ENCODE measurements around the gene BNIP3. TPM values are rescaled to one million over a fixed set of nuclear protein-coding genes. Genes with fewer than 3 reads are reported as not detected.
A peak's percentile ranks its signal among the peaks of the same experiment; 100 is the strongest.

The BNIP3 gene
- polyA plus RNA-seq, 1 donor from 2014 or later: 8.7 TPM

DNA sequence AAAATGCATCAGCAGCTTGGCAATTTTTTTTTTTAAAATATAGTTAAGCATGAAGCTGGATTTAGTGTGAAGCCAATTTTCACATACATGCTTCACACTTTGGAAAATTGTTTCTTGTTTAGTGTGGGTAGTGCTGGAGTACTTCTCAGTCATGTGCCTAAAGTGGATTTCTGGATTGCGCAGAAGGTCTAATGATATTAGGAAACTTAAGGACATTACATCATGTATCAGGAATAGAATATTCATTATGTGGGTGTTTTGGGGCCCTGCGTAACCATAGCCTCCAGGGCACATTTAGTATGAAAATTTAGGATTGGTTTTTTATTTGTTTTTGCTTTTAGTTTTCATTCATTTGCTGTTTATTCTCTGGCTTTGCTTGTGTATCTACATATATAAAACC, 28.8 kb upstream of the BNIP3 start:
- H3K27ac Mint-ChIP-seq: no peak overlapping the region
- no peaks in the 10 kb centered on the region for H3K4me1 Mint-ChIP-seq
- H3K36me3 Mint-ChIP-seq: no peaks in the 10 kb centered on the region
- no peak overlapping the region for H3K4me3 Mint-ChIP-seq
- H3K27me3 Mint-ChIP-seq: peaks cover 2% of the 10 kb centered on the region
- H3K9me3 Mint-ChIP-seq: no peaks in the 10 kb centered on the region

DNA sequence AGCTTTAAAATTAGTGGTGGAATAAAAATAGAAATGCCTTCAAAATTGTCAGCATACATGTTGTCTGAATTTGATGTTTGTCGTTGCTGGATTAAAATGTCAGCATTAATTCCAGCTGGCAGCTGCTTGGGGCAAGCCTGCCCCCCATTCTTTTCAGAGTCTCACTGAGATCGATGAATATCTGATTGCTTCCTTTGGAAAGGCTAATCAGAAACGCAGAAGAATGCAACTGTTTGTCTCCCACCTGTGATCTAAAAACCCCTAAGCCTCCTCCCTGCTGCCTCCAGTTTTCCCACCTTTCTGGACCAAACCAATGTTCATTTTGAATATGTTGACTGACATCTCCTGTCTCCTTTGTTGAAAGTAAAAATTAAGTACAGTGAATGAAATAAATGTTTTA, 27.9 kb upstream of the BNIP3 start:
- Mint-ChIP-seq H3K4me1 (no peaks in the 10 kb centered on the region), H3K4me3 (no peak overlapping the region), H3K9me3 (no peaks in the 10 kb centered on the region), H3K36me3 (no peaks in the 10 kb centered on the region), H3K27ac (no peak overlapping the region), H3K27me3 (peaks cover 3% of the 10 kb centered on the region)

DNA sequence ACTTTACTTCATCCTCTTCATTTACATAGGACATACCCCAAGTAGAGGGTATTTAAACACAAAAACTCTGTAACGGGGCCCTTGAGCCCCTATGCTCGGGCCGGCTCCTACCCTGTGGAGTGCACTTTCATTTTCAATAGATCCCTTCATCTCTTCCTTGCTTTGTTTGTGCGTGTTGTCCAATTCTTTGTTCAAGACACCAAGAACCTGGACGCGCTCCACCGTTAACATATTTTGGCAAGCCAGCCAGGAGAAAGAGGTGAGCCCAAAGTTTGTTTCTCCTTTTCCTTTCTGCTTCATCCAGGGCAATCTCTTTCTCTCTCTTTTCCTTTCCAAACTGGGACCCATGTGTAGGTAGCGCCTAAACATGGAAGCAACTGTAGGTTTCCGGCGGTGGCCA, 26.0 kb upstream of the BNIP3 start:
- H3K9me3 Mint-ChIP-seq: no peaks in the 10 kb centered on the region
- H3K4me1 Mint-ChIP-seq: no peaks in the 10 kb centered on the region
- no peak overlapping the region for H3K27ac Mint-ChIP-seq
- H3K36me3 Mint-ChIP-seq: no peaks in the 10 kb centered on the region
- peaks cover 7% of the 10 kb centered on the region for H3K27me3 Mint-ChIP-seq
- no peak overlapping the region for H3K4me3 Mint-ChIP-seq

DNA sequence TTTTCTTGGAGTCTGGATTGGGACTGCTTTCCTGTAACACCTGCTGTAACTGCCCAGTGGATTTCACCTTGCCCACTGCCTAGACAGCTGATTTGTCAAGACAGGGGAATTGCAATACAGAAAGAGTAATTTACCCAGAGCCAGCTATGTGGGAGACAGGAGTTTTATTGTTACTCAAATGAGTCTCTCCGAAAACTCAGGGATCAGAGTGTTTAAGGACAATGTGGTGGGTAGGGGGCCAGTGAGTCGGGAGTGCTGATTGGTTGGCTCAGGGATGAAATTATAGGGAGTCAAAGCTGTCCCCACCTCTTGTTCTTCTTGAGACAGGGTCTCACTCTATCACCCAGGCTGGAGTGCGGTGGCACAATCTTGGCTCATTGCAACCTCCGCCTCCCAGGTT, 25.2 kb upstream of the BNIP3 start:
- H3K9me3 Mint-ChIP-seq: no peaks in the 10 kb centered on the region
- no peaks in the 10 kb centered on the region for H3K36me3 Mint-ChIP-seq
- H3K27me3 Mint-ChIP-seq: peaks cover 7% of the 10 kb centered on the region
- no peak overlapping the region for H3K4me3 Mint-ChIP-seq
- H3K27ac Mint-ChIP-seq: no peak overlapping the region
- H3K4me1 Mint-ChIP-seq: no peaks in the 10 kb centered on the region

DNA sequence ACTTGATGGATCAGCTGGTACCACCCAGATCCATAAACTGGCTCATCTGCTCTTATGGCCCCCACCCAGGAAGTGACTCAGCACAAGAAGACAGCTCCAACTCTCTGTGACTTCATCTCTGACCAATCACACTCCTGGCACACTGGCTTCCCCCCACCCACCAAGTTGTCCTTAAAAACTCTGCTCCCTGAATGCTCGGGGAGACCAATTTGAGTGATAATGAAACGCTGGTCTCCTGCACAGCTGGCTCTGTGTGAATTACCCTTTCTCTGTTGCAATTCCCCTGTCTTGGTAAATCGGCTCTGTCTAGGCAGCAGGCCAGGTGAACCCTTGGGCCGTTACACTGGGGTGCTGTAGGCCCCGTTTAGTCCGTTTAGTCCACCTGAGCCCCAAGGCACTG, 23.4 kb upstream of the BNIP3 start:
- no peak overlapping the region for H3K4me3 Mint-ChIP-seq
- no peaks in the 10 kb centered on the region for H3K9me3 Mint-ChIP-seq
- H3K36me3 Mint-ChIP-seq: no peaks in the 10 kb centered on the region
- no peak overlapping the region for H3K27ac Mint-ChIP-seq
- H3K4me1 Mint-ChIP-seq: peaks cover 0 to 1% (median 0%) of the 10 kb centered on the region in 3 donors
- H3K27me3 Mint-ChIP-seq: peaks cover 7% of the 10 kb centered on the region

DNA sequence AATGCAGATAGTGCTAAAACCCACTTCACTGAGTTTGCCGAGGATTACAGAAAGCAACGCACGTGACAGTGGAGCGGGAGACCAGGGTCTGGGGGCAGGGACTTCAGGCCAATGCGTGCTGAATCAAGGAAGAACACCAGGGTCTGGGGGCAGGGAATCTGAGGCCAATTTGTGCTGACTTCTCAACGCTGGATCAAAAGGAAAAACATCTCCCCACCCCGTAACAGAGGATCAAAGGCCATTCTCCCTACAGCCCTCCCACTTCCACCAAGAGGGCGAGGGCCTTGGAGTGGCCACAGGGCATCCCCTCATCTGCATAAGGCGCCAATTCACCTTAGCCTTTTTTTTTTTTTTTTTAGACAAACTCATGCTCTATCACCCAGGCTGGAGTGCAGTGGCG, 22.3 kb upstream of the BNIP3 start:
- Mint-ChIP-seq H3K9me3 (no peaks in the 10 kb centered on the region), H3K4me3 (no peak overlapping the region), H3K27me3 (peaks cover 7% of the 10 kb centered on the region), H3K36me3 (no peaks in the 10 kb centered on the region), H3K27ac (no peak overlapping the region), H3K4me1 (peaks cover 0 to 1% (median 0%) of the 10 kb centered on the region in 3 donors)

DNA sequence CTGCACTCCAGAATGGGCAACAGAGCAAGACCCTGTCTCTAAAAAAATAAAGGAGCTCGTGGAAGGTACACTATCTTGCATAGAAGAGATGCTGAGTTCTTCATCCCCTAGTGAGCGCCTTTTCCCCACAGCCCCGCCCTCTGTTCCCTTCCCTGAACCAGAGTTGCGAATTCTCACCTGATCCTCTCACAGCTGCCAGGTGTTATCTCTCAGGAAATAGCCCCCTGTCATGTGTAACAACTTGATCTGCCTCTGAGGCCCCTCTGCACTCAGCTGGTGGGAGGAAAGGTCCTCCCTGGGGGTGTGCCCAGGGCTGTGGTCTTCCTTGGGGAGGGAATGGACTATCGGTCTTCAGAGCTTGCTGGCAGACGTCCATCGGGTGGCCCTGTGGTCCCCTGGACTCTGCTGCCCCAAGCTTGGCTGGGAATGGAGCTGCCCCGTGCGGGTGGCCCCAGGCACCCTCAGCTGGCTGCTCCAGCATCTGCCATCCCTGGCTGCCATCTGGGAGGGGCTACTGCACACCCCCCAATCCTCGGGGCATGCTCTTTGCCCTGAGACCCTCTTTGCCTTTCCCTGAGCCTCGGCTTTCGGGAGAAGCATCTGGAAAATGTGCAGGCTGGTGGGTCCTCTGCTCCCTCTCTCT, 21.7 kb upstream of the BNIP3 start:
- peaks cover 2% of the 10 kb centered on the region for H3K36me3 Mint-ChIP-seq
- H3K9me3 Mint-ChIP-seq: no peaks in the 10 kb centered on the region
- peaks cover 7% of the 10 kb centered on the region for H3K27me3 Mint-ChIP-seq
- peaks cover 0 to 1% (median 0%) of the 10 kb centered on the region in 3 donors for H3K4me1 Mint-ChIP-seq
- H3K27ac Mint-ChIP-seq: no peak overlapping the region
- H3K4me3 Mint-ChIP-seq: peak overlapping the region in 1 of 4 donors; percentile 28

DNA sequence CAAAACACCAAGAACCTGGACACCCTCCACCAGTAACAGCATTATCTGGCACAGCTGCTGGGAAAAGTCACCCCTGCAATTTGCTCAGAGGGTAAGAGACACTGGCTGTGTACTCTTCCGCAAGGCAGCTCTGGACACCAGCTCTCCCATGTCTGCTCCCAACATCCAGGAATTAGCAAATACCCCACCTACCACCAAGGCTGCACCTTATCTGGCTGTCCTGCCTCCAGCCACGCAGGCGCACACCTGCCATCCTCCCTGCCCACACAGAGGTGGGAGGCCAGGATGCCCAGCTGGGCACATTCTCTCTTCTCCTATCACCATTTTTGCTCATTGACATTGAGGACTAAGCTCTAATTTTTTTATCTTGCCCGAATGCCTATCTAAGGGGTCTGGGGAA, 20.3 kb upstream of the BNIP3 start:
- peak overlapping the region in 1 of 3 donors; percentile 61 for H3K27ac Mint-ChIP-seq

DNA sequence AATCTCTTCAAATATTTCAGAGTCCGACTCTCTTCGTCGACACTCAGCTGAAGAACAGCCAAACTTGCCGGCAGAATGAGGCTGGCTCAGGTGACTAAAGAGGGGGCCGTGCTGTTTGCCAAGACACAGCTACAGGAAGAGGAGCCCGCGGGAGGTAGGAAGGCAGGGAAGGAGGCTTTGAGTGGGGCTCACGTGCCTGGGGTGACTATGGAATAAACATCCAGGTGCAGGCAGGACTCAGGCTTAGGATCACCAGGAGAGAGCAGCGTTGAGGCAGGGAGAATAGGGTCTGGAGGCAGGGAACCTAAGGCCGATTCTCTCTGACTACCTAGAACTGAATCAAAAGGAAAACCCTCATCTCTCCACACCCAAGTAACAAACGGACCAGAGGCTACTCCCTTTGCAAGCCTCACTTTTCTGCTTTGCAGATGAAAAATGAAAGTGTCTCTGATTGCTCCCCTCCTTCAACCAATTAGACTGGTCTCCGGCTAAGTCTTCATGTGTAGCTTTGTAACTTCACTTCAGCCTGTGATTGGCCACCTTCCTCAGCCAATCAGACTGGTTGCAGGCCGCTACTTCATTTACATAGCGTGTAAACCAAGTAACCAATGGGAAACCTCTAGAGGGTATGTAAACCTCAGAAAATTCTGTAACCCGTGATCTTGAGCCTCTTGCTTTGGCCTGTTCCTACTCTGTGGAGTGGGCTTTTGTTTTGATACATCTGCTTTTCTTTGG, 19.7 kb upstream of the BNIP3 start:
- peak overlapping the region in 1 of 3 donors; percentile 85 for H3K27ac Mint-ChIP-seq
- H3K4me3 Mint-ChIP-seq: no peak overlapping the region
- peaks cover 0 to 1% (median 0%) of the 10 kb centered on the region in 3 donors for H3K4me1 Mint-ChIP-seq

More for the DNA sequence above, 20.3 kb upstream of the BNIP3 start:
- no peaks in the 10 kb centered on the region for H3K9me3 Mint-ChIP-seq
- peaks cover 2% of the 10 kb centered on the region for H3K36me3 Mint-ChIP-seq
- peaks cover 7% of the 10 kb centered on the region for H3K27me3 Mint-ChIP-seq
- no peak overlapping the region for H3K4me3 Mint-ChIP-seq
- H3K4me1 Mint-ChIP-seq: peaks cover 0 to 1% (median 0%) of the 10 kb centered on the region in 3 donors

DNA sequence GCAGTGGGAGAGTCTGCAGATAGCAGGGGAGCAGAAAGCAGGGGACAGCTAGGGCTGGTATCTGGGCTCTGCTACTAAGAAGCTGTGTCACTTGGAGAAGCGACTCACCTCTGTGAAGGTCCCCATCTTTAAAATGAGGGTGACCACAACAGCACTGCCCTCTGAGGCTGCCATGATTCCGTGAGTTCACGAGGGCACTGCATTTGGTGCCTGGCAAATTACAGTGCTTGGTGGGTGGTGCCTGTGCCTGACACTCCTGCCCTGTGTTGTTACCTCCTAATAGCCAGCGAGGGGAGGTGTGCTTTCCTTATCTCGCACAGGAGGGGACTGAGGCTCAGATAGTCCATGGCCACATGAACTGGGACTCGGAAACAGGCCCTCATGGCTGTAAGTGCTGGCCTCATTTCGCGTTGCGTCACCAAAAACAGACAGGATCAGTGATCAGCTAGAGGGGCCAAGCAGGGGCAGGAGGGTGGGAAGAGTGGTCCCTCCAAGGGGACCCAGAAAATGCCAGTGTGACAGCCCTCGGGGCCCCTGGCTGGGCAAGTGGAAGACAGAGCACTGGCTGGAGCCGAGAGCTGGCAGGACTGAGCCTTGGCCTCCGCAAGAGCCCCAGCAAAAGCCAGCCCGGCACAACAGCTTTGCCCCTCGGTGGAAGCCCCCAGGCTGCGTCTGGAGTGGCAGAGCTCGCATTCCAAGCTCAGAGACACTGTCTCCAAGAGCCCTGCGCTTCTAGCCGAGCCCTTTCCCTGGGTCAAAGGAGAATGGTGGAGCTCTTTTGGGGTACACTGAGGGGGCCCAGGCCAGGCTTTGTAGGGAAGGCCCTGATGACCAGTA, 17.3 kb upstream of the BNIP3 start:
- Mint-ChIP-seq H3K27ac (no peak overlapping the region), H3K9me3 (no peaks in the 10 kb centered on the region), H3K4me1 (peaks cover 0 to 1% (median 0%) of the 10 kb centered on the region in 3 donors), H3K36me3 (peaks cover 2% of the 10 kb centered on the region), H3K27me3 (peaks cover 3% of the 10 kb centered on the region), H3K4me3 (no peak overlapping the region)

More for the DNA sequence above, 19.7 kb upstream of the BNIP3 start:
- no peaks in the 10 kb centered on the region for H3K9me3 Mint-ChIP-seq
- peaks cover 2% of the 10 kb centered on the region for H3K36me3 Mint-ChIP-seq
- peaks cover 7% of the 10 kb centered on the region for H3K27me3 Mint-ChIP-seq

DNA sequence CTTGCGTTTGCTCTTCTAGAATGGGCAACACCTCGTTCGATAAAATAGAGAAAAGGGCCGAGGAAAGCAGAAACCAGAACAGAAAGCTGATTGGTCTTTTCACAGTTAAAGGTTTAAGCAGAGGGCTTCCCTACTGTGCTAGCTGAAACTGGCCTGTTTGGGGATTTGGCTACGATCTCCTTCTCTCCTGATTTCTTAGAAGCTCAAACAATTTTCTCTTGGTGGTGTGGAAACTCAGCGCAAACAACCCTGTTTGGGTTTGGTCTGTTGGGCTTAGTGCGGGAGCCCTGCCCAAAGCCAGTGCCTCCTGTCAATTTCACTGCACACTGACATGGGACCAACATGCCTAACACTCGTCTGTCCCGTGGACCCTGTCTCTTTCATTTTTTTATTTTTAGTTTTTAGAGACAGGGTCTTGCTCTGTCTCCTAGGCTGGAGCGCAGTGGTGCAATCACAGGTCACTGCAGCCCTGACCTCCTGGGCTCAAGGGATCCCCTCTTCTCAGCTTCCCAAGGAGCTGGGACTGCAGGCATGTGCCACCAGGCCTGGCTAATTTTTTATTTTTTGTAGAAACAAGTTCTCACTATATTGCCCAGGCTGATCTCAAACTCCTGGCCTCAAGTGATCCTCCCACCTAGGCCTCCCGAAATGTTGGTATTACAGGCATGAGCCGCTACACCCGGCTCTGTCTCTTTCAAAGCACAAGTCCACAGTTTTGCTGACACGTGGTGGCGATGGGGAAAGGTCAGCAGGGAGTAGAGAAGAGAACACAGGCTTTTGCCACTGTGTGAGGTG, 16.5 kb upstream of the BNIP3 start:
- peaks cover 0 to 1% (median 0%) of the 10 kb centered on the region in 3 donors for H3K4me1 Mint-ChIP-seq
- peaks cover 2% of the 10 kb centered on the region for H3K36me3 Mint-ChIP-seq
- no peaks in the 10 kb centered on the region for H3K9me3 Mint-ChIP-seq
- no peak overlapping the region for H3K27ac Mint-ChIP-seq
- H3K4me3 Mint-ChIP-seq: no peak overlapping the region
- no peaks in the 10 kb centered on the region for H3K27me3 Mint-ChIP-seq

DNA sequence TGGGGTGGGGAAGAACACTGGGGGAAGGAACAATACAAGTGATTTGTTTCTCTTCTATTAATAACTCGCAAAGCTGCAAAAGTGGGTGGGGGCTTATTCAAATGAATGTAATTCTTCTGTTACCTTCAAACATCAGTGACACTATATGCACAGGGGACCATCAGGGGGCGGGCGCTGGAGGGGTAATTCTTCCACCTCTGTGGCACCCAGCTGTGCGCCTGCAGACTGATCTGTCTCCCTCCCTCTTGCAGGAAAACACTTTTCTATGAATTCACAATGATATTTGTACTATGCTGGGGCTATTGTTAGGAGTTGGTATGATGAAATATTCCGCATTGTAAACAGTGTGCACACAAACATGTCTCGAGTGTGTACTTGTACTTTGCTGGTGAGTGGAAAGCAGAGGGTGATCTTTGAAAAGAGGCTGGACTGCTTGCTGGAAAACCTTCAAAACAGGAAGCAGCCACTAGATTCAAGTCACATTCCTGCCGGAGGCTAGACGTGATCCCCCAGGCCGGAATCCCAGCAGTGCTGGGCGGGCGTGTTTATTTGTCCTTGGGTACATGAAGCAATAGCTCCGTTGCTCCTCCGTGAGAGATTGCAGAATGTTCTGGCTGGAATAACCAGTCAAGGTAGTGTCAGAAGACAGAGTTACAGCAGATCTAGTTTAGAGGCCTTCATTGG, 15.8 kb upstream of the BNIP3 start:
- Mint-ChIP-seq H3K4me3 (no peak overlapping the region), H3K27me3 (no peaks in the 10 kb centered on the region), H3K4me1 (peaks cover 0 to 3% (median 1%) of the 10 kb centered on the region in 3 donors), H3K36me3 (peaks cover 2% of the 10 kb centered on the region), H3K27ac (no peak overlapping the region), H3K9me3 (no peaks in the 10 kb centered on the region)

DNA sequence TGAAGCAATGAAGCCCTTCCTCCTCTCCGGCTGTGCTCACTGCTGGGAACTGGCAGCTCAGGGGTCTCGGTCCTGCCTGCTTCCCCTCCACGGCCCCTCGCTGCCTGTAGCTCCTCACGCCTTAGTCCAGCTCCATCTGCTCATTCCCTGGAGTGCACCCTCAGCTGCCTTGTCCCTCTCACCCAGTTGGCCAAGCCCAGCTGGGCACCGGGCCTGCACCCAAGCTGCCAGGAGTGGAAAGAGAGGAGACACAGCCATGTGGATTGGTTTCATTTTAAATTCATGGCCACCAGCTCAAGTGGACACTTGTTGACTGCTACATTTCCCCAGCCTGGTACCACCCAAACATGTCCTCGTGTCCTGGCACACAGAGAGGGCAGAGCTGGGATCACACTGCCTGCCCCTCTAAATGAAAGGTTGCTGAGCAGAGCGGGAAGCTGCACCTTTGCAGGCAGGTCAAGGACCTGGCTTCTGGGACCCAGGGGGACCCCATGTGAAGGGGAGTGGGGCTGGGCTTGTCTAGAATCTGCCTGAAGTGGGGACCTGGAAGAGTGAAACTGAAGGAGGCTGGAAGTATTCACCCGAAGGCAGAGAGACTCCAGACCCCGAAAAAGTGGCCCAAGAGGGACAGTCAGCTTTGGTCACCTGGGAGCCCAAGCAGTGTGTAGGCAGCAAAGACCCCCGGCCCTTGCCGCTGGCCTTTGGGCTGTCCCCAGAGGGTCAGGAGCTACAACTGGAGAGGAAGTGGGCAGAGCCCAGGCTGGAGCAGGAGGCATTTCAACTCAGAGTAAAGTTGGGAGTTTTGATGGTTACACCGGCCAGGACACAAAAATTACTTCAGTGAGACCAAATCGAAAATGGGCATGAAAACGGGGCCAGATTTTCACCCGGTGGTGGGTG, 15.0 kb upstream of the BNIP3 start:
- Mint-ChIP-seq H3K4me1 (peaks cover 0 to 3% (median under 1%) of the 10 kb centered on the region in 3 donors), H3K9me3 (no peaks in the 10 kb centered on the region), H3K4me3 (no peak overlapping the region), H3K27ac (no peak overlapping the region), H3K27me3 (no peaks in the 10 kb centered on the region), H3K36me3 (peaks cover 2% of the 10 kb centered on the region)
